Endothelial cell of umbilical vein (primary cell): ENCODE results near the gene FOXC1.

Source experiments
- CTCF ChIP-seq, 2 donors: IDR thresholded peaks; 1 replicate in 1 of 2; 2 replicates in 1 of 2; pipeline ENCODE4 v1.5.1; 2011; ENCODE audit warnings: low read length in 2 of 2, mild to moderate bottlenecking in 2 of 2, moderate library complexity in 2 of 2, control low read depth in 1 of 2, inconsistent platforms in 1 of 2, low read depth in 1 of 2; ENCODE audit not compliant: insufficient read depth in 1 of 2; ENCODE audit errors: extremely low read depth in 1 of 2
- POLR2A ChIP-seq: IDR thresholded peaks from 2 replicates; pipeline ENCODE4 v1.6.1; 2012; ENCODE audit warnings: low read depth, mild to moderate bottlenecking, control low read depth, low read length
- POLR2AphosphoS5 ChIP-seq: IDR thresholded peaks from 2 replicates; pipeline ENCODE4 v1.6.1; 2012; ENCODE audit warnings: low read depth, mild to moderate bottlenecking, control low read depth, low read length, moderate library complexity; ENCODE audit not compliant: insufficient read depth

DNA sequence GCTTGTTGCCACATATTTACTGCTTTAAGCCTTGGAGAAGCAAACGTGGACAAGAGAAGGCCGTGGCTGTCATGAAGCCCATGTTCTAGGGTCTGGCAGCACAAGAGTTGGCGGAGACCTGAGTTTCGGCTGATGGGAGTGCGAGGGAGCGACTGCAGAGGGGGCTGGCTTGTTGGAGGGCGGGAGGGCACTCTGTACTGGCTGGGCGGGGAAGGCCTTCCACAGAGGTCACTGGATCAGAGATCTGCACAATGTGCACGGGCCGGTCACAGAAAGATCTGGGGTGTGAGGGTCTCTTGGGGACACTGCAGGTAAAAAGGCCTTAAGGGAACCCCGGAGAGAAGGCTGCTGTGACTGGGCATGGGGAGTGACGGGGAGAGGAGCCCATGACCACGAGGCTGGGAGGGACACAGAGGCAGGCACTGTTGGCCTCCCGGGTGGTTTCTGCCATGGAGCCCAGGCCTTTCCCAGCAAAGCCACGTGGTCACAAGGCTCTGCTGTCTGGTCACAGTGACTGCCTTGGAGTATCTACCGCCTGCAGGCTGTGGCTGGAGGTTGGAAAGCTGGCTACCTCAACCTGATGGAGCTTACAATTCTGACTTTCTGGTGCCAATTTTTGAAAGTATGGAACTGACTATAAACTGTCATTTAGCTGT is 23.8 kb downstream of the FOXC1 start:
- TF ChIP-seq CTCF (IDR thresholded peaks at IDR 0.05; ENCODE audit: extremely low read depth in 1 of 2, insufficient read depth in 1 of 2, low read depth in 1 of 2, low read length in 2 of 2): no peak
- no peak for TF ChIP-seq POLR2AphosphoS5
- TF ChIP-seq POLR2A: no peak
